Measurements from ENCODE around the gene HBE1. TPM values are rescaled to one million over a fixed set of nuclear protein-coding genes. Genes with fewer than 3 reads are reported as not detected.

The HBE1 gene
- total RNA-seq, 4 donors from 2014 or later, result 4.2 TPM; not detected in 3

- no peaks in the 10 kb centered on the region for H3K36me3 ChIP-seq
- peaks cover 0 to 2% of the 10 kb centered on the region in 2 donors for H3K27me3 ChIP-seq
- no peak overlapping the region for H3K4me3 ChIP-seq
- no peak overlapping the region for H3K27ac ChIP-seq
- no peaks in the 10 kb centered on the region for H3K4me1 ChIP-seq
- DNase-seq, result no peak
- no peak for TF ChIP-seq CTCF (IDR thresholded peaks at IDR 0.05)
- no peak for TF ChIP-seq POLR2A (IDR thresholded peaks at IDR 0.05)
- intact Hi-C loops (cut with DNase I; ENCODE audit: low total_unique reads), result no loop called here
- H3K9me3 ChIP-seq, result no peaks in the 10 kb centered on the region
These were observed 44.3 kb downstream of the HBE1 start for GRCh38 chr11:5225480-5225871.

GRCh38 chr11:5224538-5225479 is 44.9 kb downstream of the HBE1 start:
- Histone ChIP-seq H3K4me3 (no peak overlapping the region), H3K4me1 (no peaks in the 10 kb centered on the region), H3K27me3 (peaks cover 0 to 2% of the 10 kb centered on the region in 2 donors), H3K36me3 (no peaks in the 10 kb centered on the region), H3K27ac (no peak overlapping the region), H3K9me3 (no peaks in the 10 kb centered on the region)
- intact Hi-C loops (cut with DNase I; ENCODE audit: low total_unique reads), result no loop called here
- TF ChIP-seq CTCF (IDR thresholded peaks at IDR 0.05) (no peak), POLR2A (IDR thresholded peaks at IDR 0.05) (no peak)
- DNase-seq, result no peak

- Histone ChIP-seq H3K27me3 (peaks cover 0 to 2% of the 10 kb centered on the region in 2 donors), H3K4me3 (no peak overlapping the region), H3K27ac (no peak overlapping the region), H3K9me3 (no peaks in the 10 kb centered on the region), H3K36me3 (no peaks in the 10 kb centered on the region), H3K4me1 (no peaks in the 10 kb centered on the region)
- intact Hi-C loops (cut with DNase I; ENCODE audit: low total_unique reads), result no loop called here
- DNase-seq, result no peak
- TF ChIP-seq CTCF (IDR thresholded peaks at IDR 0.05) (no peak), POLR2A (IDR thresholded peaks at IDR 0.05) (no peak)
These were observed 46.1 kb downstream of the HBE1 start for GRCh38 chr11:5223686-5224085.

GRCh38 chr11:5223146-5223545 is 46.6 kb downstream of the HBE1 start:
- no peak overlapping the region for H3K4me3 ChIP-seq
- DNase-seq, result no peak
- intact Hi-C loops (cut with DNase I; ENCODE audit: low total_unique reads), result no loop called here
- TF ChIP-seq POLR2A (IDR thresholded peaks at IDR 0.05) (no peak), CTCF (IDR thresholded peaks at IDR 0.05) (no peak)
- no peaks in the 10 kb centered on the region for H3K4me1 ChIP-seq
- H3K27ac ChIP-seq, result no peak overlapping the region
- no peaks in the 10 kb centered on the region for H3K9me3 ChIP-seq
- H3K36me3 ChIP-seq, result no peaks in the 10 kb centered on the region
- peaks cover 0 to 2% of the 10 kb centered on the region in 2 donors for H3K27me3 ChIP-seq

Other genes starting within 250 kb of the HBE1 start
- not detected for gene OR52J3, start 223.4 kb downstream of the HBE1 start, total RNA-seq
- not detected for gene OR52E2, start 210.3 kb downstream of the HBE1 start, total RNA-seq
- not detected for gene OR52E1, start 200.4 kb downstream of the HBE1 start, total RNA-seq
- not detected for gene OR52A5, start 131.6 kb downstream of the HBE1 start, total RNA-seq
- gene OR52A1, start 115.2 kb downstream of the HBE1 start, total RNA-seq, result not detected
- not detected for gene OR51V1, start 69.3 kb downstream of the HBE1 start, total RNA-seq
- 1,000 to 10,000 TPM in 1 of 4 donors, 100 to 1,000 TPM in 2, 10 to 100 TPM in 1; 49.8 to 2,778 (median 273) TPM for gene HBB, start 42.9 kb downstream of the HBE1 start, total RNA-seq
- under 1 TPM in 1 of 4 donors, not detected in 3; 0.90 TPM for gene HBD, start 35.5 kb downstream of the HBE1 start, total RNA-seq
- 1 to 10 TPM in 1 of 4 donors, not detected in 3; 5.7 TPM for gene HBG1, start 20.1 kb downstream of the HBE1 start, total RNA-seq
- 1,000 to 10,000 TPM in 1 of 4 donors, not detected in 3; 1,050 TPM for gene HBG2, start 15.2 kb downstream of the HBE1 start, total RNA-seq
- under 1 TPM in 1 of 4 donors, not detected in 3; 0.35 TPM for gene OR51B4, start 32.0 kb upstream of the HBE1 start, total RNA-seq
- gene OR51B2, start 54.4 kb upstream of the HBE1 start, total RNA-seq, result 1 to 10 TPM in 1 of 4 donors, under 1 TPM in 1, not detected in 2; 0.82 to 1.5 TPM
- 1 to 10 TPM in 1 of 4 donors, under 1 TPM in 1, not detected in 2; 0.85 to 2.9 TPM for gene OR51B5, start 73.6 kb upstream of the HBE1 start, total RNA-seq
- not detected for gene OR51B6, start 81.6 kb upstream of the HBE1 start, total RNA-seq
- gene OR51M1, start 113.9 kb upstream of the HBE1 start, total RNA-seq, result not detected
- gene OR51Q1, start 152.2 kb upstream of the HBE1 start, total RNA-seq, result not detected
- 1 to 10 TPM in 2 of 4 donors, not detected in 2; 1.6 to 5.0 TPM for gene OR51I1, start 171.6 kb upstream of the HBE1 start, total RNA-seq
- gene OR51I2, start 179.4 kb upstream of the HBE1 start, total RNA-seq, result not detected
- gene OR52D1, start 218.7 kb upstream of the HBE1 start, total RNA-seq, result not detected
- 1 to 10 TPM in 3 of 4 donors, under 1 TPM in 1; 0.29 to 2.2 (median 1.4) TPM for gene UBQLN3, start 240.0 kb upstream of the HBE1 start, total RNA-seq
- gene UBQLNL, start 246.8 kb upstream of the HBE1 start, total RNA-seq, result 10 to 100 TPM in 1 of 4 donors, 1 to 10 TPM in 3; 1.0 to 10.8 (median 4.7) TPM